Measurements from ENCODE around the gene SIGLEC8. TPM values are rescaled to one million over a fixed set of nuclear protein-coding genes. Genes with fewer than 3 reads are reported as not detected.
"Not testable (repeated sequence)": the region's sequence is repeated elsewhere in the genome, so short reads cannot be mapped to it uniquely, and the experiment has no call there.

Gene SIGLEC8
- total RNA-seq, 1 experiment from 2014 or later: not detected

GRCh38 chr19:51476164-51476563 lies 17.9 kb upstream of the SIGLEC8 start:
- no peak for DNase-seq (ENCODE audit: extremely low read depth, low read depth)

- peak; percentile 59 for DNase-seq (ENCODE audit: extremely low read depth, low read depth)
Observed at GRCh38 chr19:51473009-51473707, 14.9 kb upstream of the SIGLEC8 start.

GRCh38 chr19:51472607-51473006 lies 14.4 kb upstream of the SIGLEC8 start:
- DNase-seq (ENCODE audit: extremely low read depth, low read depth): no peak

- DNase-seq (ENCODE audit: extremely low read depth, low read depth): no peak
Observed at GRCh38 chr19:51471527-51471926, 13.3 kb upstream of the SIGLEC8 start.

GRCh38 chr19:51470966-51471365 lies 12.7 kb upstream of the SIGLEC8 start:
- no peak for DNase-seq (ENCODE audit: extremely low read depth, low read depth)

- no peak for DNase-seq (ENCODE audit: extremely low read depth, low read depth)
Observed at GRCh38 chr19:51469629-51470028, 11.4 kb upstream of the SIGLEC8 start.

GRCh38 chr19:51469162-51469561 lies 10.9 kb upstream of the SIGLEC8 start:
- DNase-seq (ENCODE audit: extremely low read depth, low read depth): no peak

GRCh38 chr19:51468545-51468920 lies 10.3 kb upstream of the SIGLEC8 start:
- no peak for DNase-seq (ENCODE audit: extremely low read depth, low read depth)

GRCh38 chr19:51467864-51468544 lies 9.8 kb upstream of the SIGLEC8 start:
- DNase-seq (ENCODE audit: extremely low read depth, low read depth): no peak

GRCh38 chr19:51466723-51467122 lies 8.5 kb upstream of the SIGLEC8 start:
- DNase-seq (ENCODE audit: extremely low read depth, low read depth): no peak

- not testable (repeated sequence) for DNase-seq (ENCODE audit: extremely low read depth, low read depth)
Observed at GRCh38 chr19:51463976-51464581, 5.8 kb upstream of the SIGLEC8 start.

GRCh38 chr19:51462681-51463080 lies 4.4 kb upstream of the SIGLEC8 start:
- no peak for DNase-seq (ENCODE audit: extremely low read depth, low read depth)

GRCh38 chr19:51462276-51462675 lies 4.0 kb upstream of the SIGLEC8 start:
- no peak for DNase-seq (ENCODE audit: extremely low read depth, low read depth)

- no peak for DNase-seq (ENCODE audit: extremely low read depth, low read depth)
Observed at GRCh38 chr19:51461723-51462161, 3.5 kb upstream of the SIGLEC8 start.

- DNase-seq (ENCODE audit: extremely low read depth, low read depth): no peak
Observed at GRCh38 chr19:51460164-51460992, 2.1 kb upstream of the SIGLEC8 start.

GRCh38 chr19:51458899-51459505 lies 748 bp upstream of the SIGLEC8 start:
- no peak for DNase-seq (ENCODE audit: extremely low read depth, low read depth)

GRCh38 chr19:51457351-51458013 lies 772 bp downstream of the SIGLEC8 start:
- no peak for DNase-seq (ENCODE audit: extremely low read depth, low read depth)

- DNase-seq (ENCODE audit: extremely low read depth, low read depth): no peak
Observed at GRCh38 chr19:51456541-51457290, 1.5 kb downstream of the SIGLEC8 start.

GRCh38 chr19:51450730-51451307 lies 7.4 kb downstream of the SIGLEC8 start:
- no peak for DNase-seq (ENCODE audit: extremely low read depth, low read depth)
